HCT116 (cell line): ENCODE data around the gene TCEAL3. TPM values are rescaled to one million over a fixed set of nuclear protein-coding genes. Genes with fewer than 3 reads are reported as not detected.

Source experiments
- ATAC-seq: fragments of 200-7000 bp; cut with Tn5 transposase; 2 replicates; pipeline ENCODE4 v1.9.1; 2020; ENCODE audit warnings: mild to moderate bottlenecking, moderate library complexity
- Bru-seq: library from RNA; stranded (reverse); fragments of 400-500 nt; gene quantifications from one replicate; lab custom pipeline; 2021; lab: Mats Ljungman, UMichigan
- BruChase-seq, 2 experiments: library from RNA; stranded (reverse); fragments of 400-500 nt; gene quantifications; one replicate each; lab custom pipeline; 2021; lab: Mats Ljungman, UMichigan
- BruUV-seq: library from RNA; stranded (reverse); fragments of 400-500 nt; replicated peaks from 2 replicates; lab custom pipeline; 2021; lab: Mats Ljungman, UMichigan
- CTCF ChIA-PET: fragments of 300-600 bp; sonication (Branson Sonifier 250); formaldehyde crosslinking; loops from one replicate; lab custom pipeline; 2021; ENCODE audit warnings: antibody characterized with exemption; lab: Charles Lee
- POLR2A ChIA-PET: fragments of 300-600, 350-600 bp; sonication (Branson Sonifier 250); formaldehyde crosslinking; loops from one replicate; lab custom pipeline; 2021; ENCODE audit warnings: antibody characterized with exemption; lab: Charles Lee
- RAD21 ChIA-PET, 2 experiments: fragments of 300-600 bp; sonication (Branson Sonifier 250); formaldehyde crosslinking; loops; one replicate each; lab custom pipeline; 2023; ENCODE audit warnings: low total read pairs in 2 of 2; ENCODE audit not compliant: uncharacterized antibody in 2 of 2, unreplicated experiment in 2 of 2, low non-redundant PET in 1 of 2; lab: Charles Lee
- DNase-seq: peaks from one replicate; pipeline ENCODE4 v3.0.0-alpha.2; 2010; ENCODE audit warnings: low read depth, low spot score
- H2AFZ ChIP-seq: fragments of 200-600 bp; shearing (Covaris generic), sonication (generic); 2 replicates; pipeline ENCODE4 v1.6.1; 2017; ENCODE audit warnings: low read depth, mixed run types, mixed read lengths, antibody characterized with exemption, low read length; ENCODE audit not compliant: poor library complexity, severe bottlenecking
- H3K27ac ChIP-seq: 2 replicates; pipeline ENCODE4 v1.5.1; 2012; ENCODE audit warnings: low read depth, low read length
- H3K27me3 ChIP-seq: fragments of 200-600 bp; sonication (generic); 2 replicates; pipeline ENCODE4 v1.6.1; 2016; ENCODE audit warnings: mixed run types, low read length, mixed read lengths; ENCODE audit not compliant: insufficient read depth
- H3K36me3 ChIP-seq, 2 experiments: fragments of 200-500 bp in 1 of 2; fragments of 200-600 bp in 1 of 2; sonication (Bioruptor generic) in 1 of 2; sonication (generic) in 1 of 2; 2 replicates each; pipeline versions ENCODE4 v1.5.1 to v1.6.1; 2014 to 2016; ENCODE audit warnings: low read length in 2 of 2, inconsistent platforms in 1 of 2, mixed read lengths in 1 of 2, mixed run types in 1 of 2; ENCODE audit not compliant: insufficient read depth in 2 of 2, control insufficient read depth in 1 of 2
- H3K4me1 ChIP-seq, 2 experiments: fragments of 200-600 bp in 1 of 2; sonication (generic) in 1 of 2; 2 replicates each; pipeline versions ENCODE4 v1.5.1 to v1.6.1; 2012 to 2017; ENCODE audit warnings: low read length in 2 of 2, inconsistent platforms in 1 of 2, mild to moderate bottlenecking in 1 of 2, mixed read lengths in 1 of 2, mixed run types in 1 of 2, moderate library complexity in 1 of 2; ENCODE audit not compliant: insufficient read depth in 2 of 2, control insufficient read depth in 1 of 2
- H3K4me2 ChIP-seq: fragments of 200-600 bp; sonication (generic); 2 replicates; pipeline ENCODE4 v1.6.1; 2017; ENCODE audit warnings: mixed run types, low read length, mixed read lengths
- H3K4me3 ChIP-seq, 2 experiments: fragments of 200-600 bp in 1 of 2; sonication (generic) in 1 of 2; replicated peaks in 1 of 2; 2 replicates each; pipeline ENCODE4 v1.5.1; 2011 to 2016; ENCODE audit warnings: low read length in 2 of 2, control low read depth in 1 of 2, low read depth in 1 of 2, mild to moderate bottlenecking in 1 of 2, mixed read lengths in 1 of 2, mixed run types in 1 of 2
- H3K79me2 ChIP-seq: fragments of 200-600 bp; sonication (generic); 2 replicates; pipeline ENCODE4 v1.6.1; 2017; ENCODE audit warnings: mild to moderate bottlenecking, mixed run types, low read length, moderate library complexity, mixed read lengths; ENCODE audit not compliant: insufficient read depth
- H3K9ac ChIP-seq: fragments of 200-600 bp; sonication (generic); 2 replicates; pipeline ENCODE4 v1.6.1; 2016; ENCODE audit warnings: low read length, mixed read lengths
- H3K9me2 ChIP-seq: fragments of 200-600 bp; sonication (generic), shearing (Covaris generic); 2 replicates; pipeline ENCODE4 v1.6.1; 2017; ENCODE audit warnings: mixed run types, mild to moderate bottlenecking, moderate library complexity; ENCODE audit not compliant: insufficient read depth
- H3K9me3 ChIP-seq, 2 experiments: fragments of 200-500 bp in 1 of 2; fragments of 200-600 bp in 1 of 2; sonication (Bioruptor generic) in 1 of 2; sonication (generic) in 1 of 2; 2 replicates each; pipeline ENCODE4 v1.6.1; 2014 to 2017; ENCODE audit warnings: low read length in 2 of 2, mixed read lengths in 2 of 2, inconsistent platforms in 1 of 2, low read depth in 1 of 2, mild to moderate bottlenecking in 1 of 2, mixed run types in 1 of 2, moderate library complexity in 1 of 2; ENCODE audit not compliant: control insufficient read depth in 1 of 2, insufficient read depth in 1 of 2
- H4K20me1 ChIP-seq: fragments of 200-600 bp; sonication (generic), shearing (Covaris generic); 2 replicates; pipeline ENCODE4 v1.6.1; 2017; ENCODE audit warnings: mixed run types, mild to moderate bottlenecking, moderate library complexity; ENCODE audit not compliant: insufficient read depth
- POLR2A ChIP-seq: IDR thresholded peaks from 2 replicates; pipeline ENCODE4 v1.7.0; 2011; ENCODE audit warnings: borderline replicate concordance; ENCODE audit not compliant: insufficient read depth, insufficient read length; ENCODE audit errors: extremely low read depth
- TCF7L2 ChIP-seq: IDR thresholded peaks from 2 replicates; pipeline ENCODE4 v1.7.0; 2011; ENCODE audit warnings: borderline replicate concordance, inconsistent platforms; ENCODE audit not compliant: insufficient read depth, insufficient read length; ENCODE audit errors: extremely low read depth
- ZNF274 ChIP-seq: fragments of 200-500 bp; sonication (Bioruptor generic); IDR thresholded peaks from 2 replicates; pipeline ENCODE4 v1.6.1; 2014; ENCODE audit warnings: mild to moderate bottlenecking, low read depth, low read length, inconsistent platforms
- intact Hi-C: fragments of 100-400 bp; cut with micrococcal nuclease; formaldehyde crosslinking; loops from 2 replicates; pipeline ENCODE4 v1.10.0; 2022
- long read RNA-seq: library from polyadenylated mRNA; unstranded; transcript quantifications from one replicate; pipeline ENCODE4 v2.0.0, GENCODE V29; 2021; ENCODE audit not compliant: unreplicated experiment
- polyA plus RNA-seq: library from polyadenylated mRNA; unstranded; fragments of >200 nt; gene quantifications from 2 replicates; pipeline ENCODE4 v1.2.1, GENCODE V29; 2012; ENCODE audit warnings: missing spikeins
- total RNA-seq: library from RNA; stranded (reverse); gene quantifications from one replicate; pipeline ENCODE4 v1.2.1, GENCODE V29; 2021; ENCODE audit not compliant: unreplicated experiment

The TCEAL3 gene
- total RNA-seq: not detected
- polyA plus RNA-seq: not detected in 2 replicates
- Bru-seq, nascent RNA: not detected
- BruChase-seq, experiment 1, labeled RNA remaining after a 6-hour chase: percentile 40 among the genes with signal in this experiment
- percentile 37 among the genes with signal in this experiment for BruChase-seq, experiment 2, labeled RNA remaining after a 2-hour chase
- long read RNA-seq: 0 reads

GRCh38 chrX:103607364-103608305, at the start of gene TCEAL3:
Gene TCEAL3 (plus strand): TSS chrX:103607963. CDS start chrX:103609065, 1,102 bp downstream.
- Histone ChIP-seq H3K4me1 (no peaks in the 10 kb centered on the region), H3K9ac (no peak within 1 kb of the TSS), H3K27me3 (no peaks in the 10 kb centered on the region), H3K9me3 (no peaks in the 10 kb centered on the region), H3K4me2 (no peak within 1 kb of the TSS), H4K20me1 (no peaks in the 10 kb centered on the region), H2AFZ (no peak within 1 kb of the TSS), H3K4me3 (no peak within 1 kb of the TSS), H3K36me3 (no peaks in the 10 kb centered on the region), H3K27ac (no peak within 1 kb of the TSS), H3K79me2 (no peaks in the 10 kb centered on the region), H3K9me2 (no peaks in the 10 kb centered on the region)
- TF ChIP-seq POLR2A: no peak
- ChIA-PET RAD21 (no interaction called here), CTCF (no interaction called here), POLR2A (no interaction called here)
- no TSS peak for BruUV-seq
- intact Hi-C loops: no loop called here
- DNase-seq (no peak), ATAC-seq (no peak)

- H3K9ac ChIP-seq: no peak overlapping the region
- H2AFZ ChIP-seq: no peak overlapping the region
- H3K4me2 ChIP-seq: no peak overlapping the region
- no peaks in the 10 kb centered on the region for H3K9me2 ChIP-seq
- H3K36me3 ChIP-seq: no peaks in the 10 kb centered on the region
- ChIA-PET RAD21 (no interaction called here), POLR2A (no interaction called here), CTCF (no interaction called here)
- DNase-seq: no peak
- no peaks in the 10 kb centered on the region for H3K9me3 ChIP-seq
- intact Hi-C loops: no loop called here
- no peaks in the 10 kb centered on the region for H3K79me2 ChIP-seq
- TF ChIP-seq ZNF274 (no peak), TCF7L2 (no peak)
- H4K20me1 ChIP-seq: no peaks in the 10 kb centered on the region
- ATAC-seq: no peak
- H3K27ac ChIP-seq: no peak overlapping the region
- H3K27me3 ChIP-seq: no peaks in the 10 kb centered on the region
- no peak overlapping the region for H3K4me3 ChIP-seq
- BruUV-seq: no TSS peak
- H3K4me1 ChIP-seq: peaks cover 0 to 10% of the 10 kb centered on the region in 2 experiments; a peak in 2 of 4 replicates
Observed at GRCh38 chrX:103560256-103560655, 47.5 kb upstream of the TCEAL3 start.
